ENCODE measurements around the gene BAAT. TPM values are rescaled to one million over a fixed set of nuclear protein-coding genes. Genes with fewer than 3 reads are reported as not detected.

The BAAT gene
- total RNA-seq, 4 donors from 2014 or later: not detected

GRCh38 chr9:101362450-101362849, 22.4 kb downstream of the BAAT start:
- Histone ChIP-seq H3K4me1 (no peaks in the 10 kb centered on the region), H3K27ac (no peak overlapping the region), H3K27me3 (no peaks in the 10 kb centered on the region), H3K9me3 (no peaks in the 10 kb centered on the region), H3K4me3 (no peak overlapping the region), H3K36me3 (no peaks in the 10 kb centered on the region)
- intact Hi-C loops (cut with DNase I; ENCODE audit: low total_unique reads): no loop called here
- TF ChIP-seq, protein P1, sequence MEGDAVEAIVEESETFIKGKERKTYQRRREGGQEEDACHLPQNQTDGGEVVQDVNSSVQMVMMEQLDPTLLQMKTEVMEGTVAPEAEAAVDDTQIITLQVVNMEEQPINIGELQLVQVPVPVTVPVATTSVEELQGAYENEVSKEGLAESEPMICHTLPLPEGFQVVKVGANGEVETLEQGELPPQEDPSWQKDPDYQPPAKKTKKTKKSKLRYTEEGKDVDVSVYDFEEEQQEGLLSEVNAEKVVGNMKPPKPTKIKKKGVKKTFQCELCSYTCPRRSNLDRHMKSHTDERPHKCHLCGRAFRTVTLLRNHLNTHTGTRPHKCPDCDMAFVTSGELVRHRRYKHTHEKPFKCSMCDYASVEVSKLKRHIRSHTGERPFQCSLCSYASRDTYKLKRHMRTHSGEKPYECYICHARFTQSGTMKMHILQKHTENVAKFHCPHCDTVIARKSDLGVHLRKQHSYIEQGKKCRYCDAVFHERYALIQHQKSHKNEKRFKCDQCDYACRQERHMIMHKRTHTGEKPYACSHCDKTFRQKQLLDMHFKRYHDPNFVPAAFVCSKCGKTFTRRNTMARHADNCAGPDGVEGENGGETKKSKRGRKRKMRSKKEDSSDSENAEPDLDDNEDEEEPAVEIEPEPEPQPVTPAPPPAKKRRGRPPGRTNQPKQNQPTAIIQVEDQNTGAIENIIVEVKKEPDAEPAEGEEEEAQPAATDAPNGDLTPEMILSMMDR (IDR thresholded peaks at IDR 0.05): no peak
- no peak for TF ChIP-seq POLR2A (IDR thresholded peaks at IDR 0.05)
- no peak for DNase-seq

DNA sequence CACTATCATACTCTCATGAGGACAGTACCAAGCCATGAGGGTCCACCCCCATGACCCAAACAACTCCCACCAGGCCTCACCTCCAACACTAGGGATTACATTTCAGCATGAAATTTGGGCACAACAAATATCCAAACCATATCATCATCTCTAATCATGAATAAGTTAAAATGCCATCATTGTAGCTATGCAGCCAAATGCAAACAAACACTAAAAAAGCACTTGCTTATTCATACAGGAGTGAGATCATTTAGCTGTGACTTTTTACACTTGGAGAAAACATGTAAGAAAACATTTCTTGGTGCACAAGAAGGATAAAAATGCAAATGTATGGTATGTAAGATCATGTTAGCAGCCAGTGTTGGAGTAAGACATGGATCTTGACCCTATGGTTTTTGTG, 24.2 kb downstream of the BAAT start:
- H3K4me1 ChIP-seq: no peaks in the 10 kb centered on the region
- no peak for DNase-seq
- no peak overlapping the region for H3K27ac ChIP-seq
- no peak overlapping the region for H3K4me3 ChIP-seq
- H3K27me3 ChIP-seq: no peaks in the 10 kb centered on the region
- intact Hi-C loops (cut with DNase I; ENCODE audit: low total_unique reads): no loop called here
- TF ChIP-seq, protein P1 (IDR thresholded peaks at IDR 0.05): no peak
- no peak for TF ChIP-seq POLR2A (IDR thresholded peaks at IDR 0.05)
- H3K9me3 ChIP-seq: no peaks in the 10 kb centered on the region
- H3K36me3 ChIP-seq: no peaks in the 10 kb centered on the region

- no peaks in the 10 kb centered on the region for H3K9me3 ChIP-seq
- TF ChIP-seq, protein P1 (IDR thresholded peaks at IDR 0.05): no peak
- no peak for TF ChIP-seq POLR2A (IDR thresholded peaks at IDR 0.05)
- no peak overlapping the region for H3K4me3 ChIP-seq
- H3K36me3 ChIP-seq: no peaks in the 10 kb centered on the region
- H3K27me3 ChIP-seq: no peaks in the 10 kb centered on the region
- no peak overlapping the region for H3K27ac ChIP-seq
- no peaks in the 10 kb centered on the region for H3K4me1 ChIP-seq
- no peak for DNase-seq
- intact Hi-C loops (cut with DNase I; ENCODE audit: low total_unique reads): no loop called here
These were observed 25.1 kb downstream of the BAAT start for GRCh38 chr9:101359679-101360078.

GRCh38 chr9:101356619-101357018, 28.2 kb downstream of the BAAT start:
- no peak overlapping the region for H3K27ac ChIP-seq
- intact Hi-C loops (cut with DNase I; ENCODE audit: low total_unique reads): no loop called here
- no peak for TF ChIP-seq POLR2A (IDR thresholded peaks at IDR 0.05)
- TF ChIP-seq, protein P1 (IDR thresholded peaks at IDR 0.05): no peak
- no peaks in the 10 kb centered on the region for H3K4me1 ChIP-seq
- H3K4me3 ChIP-seq: no peak overlapping the region
- H3K9me3 ChIP-seq: no peaks in the 10 kb centered on the region
- no peaks in the 10 kb centered on the region for H3K27me3 ChIP-seq
- no peaks in the 10 kb centered on the region for H3K36me3 ChIP-seq
- DNase-seq: no peak

DNA sequence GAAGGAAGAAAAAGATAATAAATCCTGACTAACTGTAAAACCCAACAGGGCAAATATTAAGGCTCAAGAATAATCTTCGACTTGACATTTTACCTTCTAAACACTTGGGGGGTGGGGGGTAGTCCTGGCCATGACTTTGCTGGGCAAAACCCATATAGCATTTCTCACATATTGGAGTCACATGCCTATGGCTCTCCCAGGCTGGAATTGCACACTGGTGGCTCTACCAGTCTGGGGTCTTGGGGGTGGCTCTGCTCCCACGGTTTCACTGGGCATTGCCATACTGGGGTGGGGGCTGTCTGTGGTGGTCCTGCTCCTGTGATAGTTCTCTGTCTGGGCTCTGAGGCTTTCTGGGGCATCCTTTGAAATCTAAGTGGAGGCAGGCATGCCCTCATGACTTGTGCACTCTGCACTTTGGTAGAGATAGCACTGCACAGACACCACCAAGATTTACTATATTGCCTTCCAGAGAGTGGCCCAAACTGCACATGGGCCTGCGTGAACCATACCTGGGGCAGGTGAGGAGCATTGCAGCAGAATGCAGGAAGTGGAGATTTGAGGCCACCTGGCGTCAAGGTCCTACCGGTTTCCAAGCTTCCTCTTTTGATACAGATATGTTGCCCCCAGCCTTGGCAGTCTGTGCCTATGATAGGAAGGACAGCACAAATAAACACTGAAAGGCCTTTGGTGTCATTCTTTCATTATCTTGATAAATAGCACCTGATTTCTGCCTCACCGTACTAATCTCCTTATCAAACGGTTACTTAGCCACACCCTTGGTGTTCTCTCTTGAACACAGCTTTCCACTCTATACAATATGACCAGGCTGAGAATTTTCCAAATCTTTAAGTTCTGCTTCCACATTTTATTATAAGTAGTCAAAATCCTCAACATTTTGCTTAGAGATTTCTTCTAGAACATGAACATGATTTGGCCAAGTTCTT, 29.8 kb downstream of the BAAT start:
- TF ChIP-seq, protein P1 (IDR thresholded peaks at IDR 0.05): no peak
- no peak for TF ChIP-seq POLR2A (IDR thresholded peaks at IDR 0.05)
- H3K27ac ChIP-seq: no peak overlapping the region
- intact Hi-C loops (cut with DNase I; ENCODE audit: low total_unique reads): no loop called here
- H3K36me3 ChIP-seq: no peaks in the 10 kb centered on the region
- H3K4me1 ChIP-seq: no peaks in the 10 kb centered on the region
- H3K4me3 ChIP-seq: no peak overlapping the region
- no peak for DNase-seq
- H3K9me3 ChIP-seq: no peaks in the 10 kb centered on the region
- no peaks in the 10 kb centered on the region for H3K27me3 ChIP-seq
